Type B pancreatic cell (in vitro differentiated cells): ENCODE results near the gene RAP1GAP2. TPM values are rescaled to one million over a fixed set of nuclear protein-coding genes. Genes with fewer than 3 reads are reported as not detected.
A peak's percentile ranks its signal among the peaks of the same experiment; 100 is the strongest.
"Not testable (repeated sequence)": the region's sequence is repeated elsewhere in the genome, so short reads cannot be mapped to it uniquely, and the experiment has no call there.

Experiments
- DNase-seq: peaks from one replicate; pipeline ENCODE4 v3.0.0; 2021; ENCODE audit warnings: mixed read lengths; ENCODE audit not compliant: unreplicated experiment; ENCODE audit errors: extremely low spot score
- H3K27ac Mint-ChIP-seq: 2 replicates; pipeline ENCODE4 v1.8.0; 2021; ENCODE audit warnings: mild to moderate bottlenecking, mixed read lengths
- H3K27me3 Mint-ChIP-seq: 2 replicates; pipeline ENCODE4 v1.8.0; 2021; ENCODE audit warnings: mixed read lengths
- H3K36me3 Mint-ChIP-seq: 2 replicates; pipeline ENCODE4 v1.8.0; 2021; ENCODE audit warnings: mixed read lengths
- H3K4me1 Mint-ChIP-seq: one replicate; pipeline ENCODE4 v1.8.0; 2021; ENCODE audit warnings: mixed read lengths; ENCODE audit not compliant: unreplicated experiment
- H3K4me3 Mint-ChIP-seq: 2 replicates; pipeline ENCODE4 v1.8.0; 2021; ENCODE audit warnings: mild to moderate bottlenecking, mixed read lengths
- H3K9me3 Mint-ChIP-seq: 2 replicates; pipeline ENCODE4 v1.8.0; 2021; ENCODE audit warnings: mixed read lengths
- total RNA-seq: library from RNA; stranded (reverse); gene quantifications from 2 replicates; pipeline ENCODE4 v1.2.1, GENCODE V29; 2021; ENCODE audit warnings: low replicate concordance
- TF ChIP-seq, protein P1 (sequence below): fragments of 200-600 bp; sonication (generic); conservative IDR thresholded peaks from 2 replicates; pipeline ENCODE4 v1.5.0; 2021; ENCODE audit warnings: antibody characterized with exemption, mild to moderate bottlenecking

The RAP1GAP2 gene
- total RNA-seq, 1 donor from 2014 or later = 49.7 TPM

DNA sequence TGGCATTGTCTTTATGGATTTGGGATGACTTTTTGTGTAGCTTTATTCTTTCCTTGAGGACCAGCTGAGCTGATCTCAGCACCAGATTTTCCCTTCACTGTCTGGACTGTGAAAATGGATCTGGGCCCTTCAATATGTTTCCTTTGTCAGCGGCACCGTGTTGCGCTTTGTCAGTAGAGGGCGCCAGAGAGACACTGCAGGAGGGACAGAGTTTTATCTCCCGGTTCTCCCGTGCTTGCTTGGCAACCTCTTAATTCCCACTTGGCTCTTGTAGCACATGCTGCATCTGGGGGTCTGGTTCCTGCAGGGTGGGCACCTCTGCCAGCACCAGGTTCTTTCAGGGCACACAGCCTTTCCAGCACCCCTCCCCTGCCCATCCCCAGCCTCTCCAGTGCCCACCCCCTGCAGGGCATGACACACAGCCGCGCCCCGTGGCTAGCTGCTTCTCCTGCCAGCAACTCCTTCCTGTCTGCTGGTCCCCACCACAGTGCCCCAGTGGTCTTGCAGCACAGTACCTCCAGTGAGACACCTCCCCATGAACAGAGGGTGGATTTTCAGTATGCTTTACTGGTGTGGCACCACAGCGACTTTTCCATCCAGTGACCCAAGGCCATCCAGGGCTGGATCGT lies 247.6 kb downstream of the RAP1GAP2 start:
- Mint-ChIP-seq H3K36me3 (no peaks in the 10 kb centered on the region), H3K27me3 (peaks cover 6% of the 10 kb centered on the region), H3K27ac (no peak overlapping the region), H3K9me3 (peaks cover 4% of the 10 kb centered on the region), H3K4me1 (no peaks in the 10 kb centered on the region), H3K4me3 (no peak overlapping the region)
- no peak for DNase-seq
- TF ChIP-seq, protein P1, sequence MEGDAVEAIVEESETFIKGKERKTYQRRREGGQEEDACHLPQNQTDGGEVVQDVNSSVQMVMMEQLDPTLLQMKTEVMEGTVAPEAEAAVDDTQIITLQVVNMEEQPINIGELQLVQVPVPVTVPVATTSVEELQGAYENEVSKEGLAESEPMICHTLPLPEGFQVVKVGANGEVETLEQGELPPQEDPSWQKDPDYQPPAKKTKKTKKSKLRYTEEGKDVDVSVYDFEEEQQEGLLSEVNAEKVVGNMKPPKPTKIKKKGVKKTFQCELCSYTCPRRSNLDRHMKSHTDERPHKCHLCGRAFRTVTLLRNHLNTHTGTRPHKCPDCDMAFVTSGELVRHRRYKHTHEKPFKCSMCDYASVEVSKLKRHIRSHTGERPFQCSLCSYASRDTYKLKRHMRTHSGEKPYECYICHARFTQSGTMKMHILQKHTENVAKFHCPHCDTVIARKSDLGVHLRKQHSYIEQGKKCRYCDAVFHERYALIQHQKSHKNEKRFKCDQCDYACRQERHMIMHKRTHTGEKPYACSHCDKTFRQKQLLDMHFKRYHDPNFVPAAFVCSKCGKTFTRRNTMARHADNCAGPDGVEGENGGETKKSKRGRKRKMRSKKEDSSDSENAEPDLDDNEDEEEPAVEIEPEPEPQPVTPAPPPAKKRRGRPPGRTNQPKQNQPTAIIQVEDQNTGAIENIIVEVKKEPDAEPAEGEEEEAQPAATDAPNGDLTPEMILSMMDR = peak; percentile 55

DNA sequence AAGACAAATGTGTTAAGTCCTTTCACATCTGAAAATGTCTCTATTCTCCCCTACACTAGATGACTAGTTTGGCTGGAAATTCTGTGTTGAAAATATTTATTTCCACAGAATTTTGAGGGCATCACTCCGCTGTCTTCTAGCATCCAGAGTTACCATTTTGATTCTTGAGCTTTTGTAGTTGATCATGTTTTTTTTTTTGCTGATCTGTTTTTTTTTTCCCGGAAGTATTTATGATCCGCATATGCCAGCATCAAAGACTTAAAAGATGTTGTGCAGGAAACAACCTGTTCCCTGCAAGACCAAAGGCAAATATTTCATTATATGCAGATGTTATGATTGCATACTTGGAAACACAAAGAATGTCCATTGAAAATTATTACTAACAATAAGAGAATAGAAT lies 250.5 kb downstream of the RAP1GAP2 start:
- Mint-ChIP-seq H3K4me1 (no peaks in the 10 kb centered on the region), H3K27me3 (peaks cover 8% of the 10 kb centered on the region), H3K9me3 (peaks cover 4% of the 10 kb centered on the region), H3K4me3 (no peak overlapping the region), H3K27ac (no peak overlapping the region), H3K36me3 (no peaks in the 10 kb centered on the region)
- no peak for DNase-seq
- TF ChIP-seq, protein P1 = no peak

DNA sequence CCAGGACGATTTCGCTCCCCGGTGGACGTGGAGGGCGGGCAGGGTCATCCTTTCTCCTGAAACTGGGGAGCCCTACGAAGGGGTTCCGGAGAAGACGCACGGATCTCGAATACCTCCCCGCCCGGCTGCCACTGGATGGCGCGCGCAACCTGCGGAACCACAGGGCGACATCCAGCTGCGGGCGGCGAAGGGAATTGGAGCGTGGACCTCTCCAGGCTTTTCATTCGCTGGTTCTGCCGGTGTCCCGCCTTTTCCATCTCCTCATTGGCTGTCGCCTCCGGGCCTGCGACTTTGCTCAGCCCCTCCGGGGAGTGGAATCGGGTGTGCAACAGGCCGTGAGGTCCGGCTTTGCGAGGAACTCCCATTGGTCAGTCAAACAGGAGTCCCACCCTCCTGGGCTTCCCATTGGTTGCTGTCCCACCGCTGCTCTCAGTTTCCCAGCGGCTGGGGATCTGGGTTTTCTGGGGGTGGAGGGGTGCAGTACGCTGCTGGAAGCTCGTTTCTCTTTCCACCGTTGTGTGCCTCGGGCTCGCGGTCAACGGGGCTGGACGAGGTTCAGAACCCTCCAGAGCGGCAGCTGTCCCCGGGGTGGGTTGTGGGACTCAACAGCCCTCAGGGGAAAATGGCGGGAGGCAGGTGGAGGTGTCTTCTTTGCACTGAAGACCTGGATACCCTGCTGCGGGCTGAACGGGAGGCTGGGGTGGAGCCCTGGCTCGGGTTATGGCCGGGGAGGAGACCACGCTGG lies 252.7 kb downstream of the RAP1GAP2 start:
- H3K36me3 Mint-ChIP-seq = no peaks in the 10 kb centered on the region
- DNase-seq = peak; percentile 95
- no peaks in the 10 kb centered on the region for H3K4me1 Mint-ChIP-seq
- TF ChIP-seq, protein P1 = peak; percentile 83
- peaks cover 11% of the 10 kb centered on the region for H3K27me3 Mint-ChIP-seq
- H3K27ac Mint-ChIP-seq = peak overlapping the region; percentile 46
- H3K4me3 Mint-ChIP-seq = peak overlapping the region; percentile 93
- peaks cover 4% of the 10 kb centered on the region for H3K9me3 Mint-ChIP-seq

DNA sequence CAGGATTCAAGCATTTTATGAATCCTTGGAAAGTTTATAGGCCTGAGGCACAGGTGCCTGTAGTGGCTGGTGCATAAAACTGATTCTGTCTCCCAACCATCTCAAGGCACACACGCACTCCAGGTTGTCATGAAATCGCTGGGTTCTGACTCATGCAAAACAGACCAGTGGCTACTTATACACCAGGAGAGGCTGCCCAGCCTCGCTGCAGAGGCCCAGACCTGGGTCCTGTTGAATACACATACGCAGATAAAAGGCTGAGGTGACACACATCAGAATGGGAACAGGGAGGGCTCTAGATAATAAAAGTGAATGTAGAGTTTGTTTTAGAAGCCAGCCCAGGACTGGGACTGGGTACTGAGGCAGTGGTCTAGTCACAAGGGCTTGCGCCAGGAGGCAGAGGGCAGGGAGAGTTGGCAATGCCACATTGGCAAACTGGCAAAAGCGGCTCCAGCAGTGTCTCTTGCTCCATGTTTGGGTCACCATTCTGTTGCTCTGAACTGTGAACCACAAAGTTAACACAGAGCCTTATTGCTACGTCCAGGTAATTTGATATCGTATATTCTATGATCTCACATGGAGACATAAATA lies 253.6 kb downstream of the RAP1GAP2 start:
- Mint-ChIP-seq H3K4me1 (no peaks in the 10 kb centered on the region), H3K27ac (no peak overlapping the region), H3K36me3 (no peaks in the 10 kb centered on the region), H3K27me3 (peaks cover 11% of the 10 kb centered on the region), H3K4me3 (peak overlapping the region; percentile 93), H3K9me3 (no peaks in the 10 kb centered on the region)
- no peak for DNase-seq
- TF ChIP-seq, protein P1 = no peak

DNA sequence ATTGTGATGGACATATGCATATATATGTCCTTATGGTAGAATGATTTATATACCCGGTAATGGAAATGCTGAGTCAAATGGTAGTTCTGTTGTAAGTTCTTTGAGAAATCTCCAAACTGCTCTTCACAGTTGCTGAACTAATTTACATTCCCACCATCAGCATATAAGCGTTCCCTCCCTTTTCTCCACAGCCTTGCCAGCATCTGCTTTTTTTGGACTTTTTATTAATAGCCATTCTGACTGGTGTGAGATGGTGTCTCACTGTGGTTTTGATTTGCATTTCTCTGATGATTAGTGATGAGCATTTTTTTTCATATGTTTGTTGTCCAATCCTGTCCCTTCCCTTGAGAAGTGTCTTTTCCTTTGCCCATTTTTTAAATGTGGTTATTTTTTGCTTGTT lies 258.6 kb downstream of the RAP1GAP2 start:
- not testable (repeated sequence) for H3K9me3 Mint-ChIP-seq, H3K36me3 Mint-ChIP-seq, H3K27me3 Mint-ChIP-seq, DNase-seq, H3K27ac Mint-ChIP-seq, H3K4me1 Mint-ChIP-seq, H3K4me3 Mint-ChIP-seq

DNA sequence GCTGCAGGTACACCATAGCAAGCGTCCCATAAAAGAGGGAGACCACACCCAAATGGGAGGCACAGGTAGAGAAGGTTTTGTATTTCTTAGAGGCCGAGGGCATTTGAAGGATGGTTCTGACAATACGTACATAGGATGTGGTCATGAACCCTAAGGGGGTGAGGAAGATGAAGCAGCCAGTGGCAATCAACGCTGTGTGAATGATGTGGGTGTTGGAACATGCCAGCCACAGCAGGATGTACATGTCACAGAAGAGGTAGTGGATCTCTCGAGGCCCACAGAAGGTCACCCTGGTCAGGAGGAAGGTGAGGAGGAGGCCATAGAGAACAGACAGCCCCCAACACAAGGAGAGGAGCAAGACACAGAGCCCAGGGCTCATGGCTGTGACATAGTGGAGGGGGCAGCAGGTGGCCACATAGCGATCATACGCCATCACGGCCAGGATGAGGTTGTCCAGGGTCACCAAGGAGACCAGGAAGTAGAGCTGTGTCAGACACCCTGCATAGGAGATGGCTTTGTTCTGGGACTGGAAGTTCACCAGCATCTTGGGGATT lies 266.7 kb downstream of the RAP1GAP2 start:
- not testable (repeated sequence) for H3K4me1 Mint-ChIP-seq, H3K27ac Mint-ChIP-seq

DNA sequence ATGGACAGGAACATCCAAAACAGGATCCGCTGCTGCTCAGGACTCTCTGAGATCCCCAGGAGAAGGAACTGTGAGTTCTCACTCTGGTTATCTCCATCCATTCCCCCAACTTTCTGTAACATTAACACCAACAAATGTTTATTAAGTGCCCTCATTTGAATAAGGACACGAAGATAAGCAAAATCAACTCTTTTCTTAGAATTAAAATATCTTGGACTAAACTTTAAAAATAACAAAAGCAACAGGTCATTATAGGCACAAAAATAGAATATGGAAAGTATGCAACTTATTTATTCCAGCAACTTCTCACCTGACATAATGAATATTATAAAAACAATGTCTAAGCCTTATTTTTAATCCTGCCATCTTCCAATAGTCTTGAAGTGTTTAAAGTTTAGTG lies 267.3 kb downstream of the RAP1GAP2 start, which contains the start of gene OR1D5:
Gene OR1D5 (minus strand): TSS at position 101 of the 400 bp plus-strand sequence. CDS start 0 bp downstream, at position 101.
- not testable (repeated sequence) for DNase-seq, H3K4me3 Mint-ChIP-seq, H3K4me1 Mint-ChIP-seq, H3K9me3 Mint-ChIP-seq, H3K27ac Mint-ChIP-seq, H3K27me3 Mint-ChIP-seq, H3K36me3 Mint-ChIP-seq

More for the DNA sequence above, 266.7 kb downstream of the RAP1GAP2 start:
- not testable (repeated sequence) for H3K27me3 Mint-ChIP-seq, H3K9me3 Mint-ChIP-seq, DNase-seq, H3K4me3 Mint-ChIP-seq, H3K36me3 Mint-ChIP-seq

DNA sequence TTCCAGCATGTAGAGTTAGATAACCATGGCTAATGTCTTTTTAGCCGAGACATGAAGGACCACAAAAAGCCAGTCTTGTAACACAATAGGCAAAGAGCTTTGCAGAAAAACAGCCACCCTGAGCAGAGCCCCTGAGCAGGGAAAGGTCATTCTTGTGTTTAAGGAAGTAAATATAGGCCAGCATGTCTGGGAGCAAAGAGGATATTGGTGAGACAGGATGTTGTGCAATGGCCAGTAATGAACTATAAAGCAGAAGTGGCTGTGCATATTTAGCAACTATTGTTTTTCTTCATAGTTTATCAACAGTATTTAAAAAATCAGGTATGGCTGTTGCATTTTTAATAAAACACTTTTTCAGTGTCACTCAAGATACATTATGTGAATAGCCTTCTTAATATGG lies 269.0 kb downstream of the RAP1GAP2 start:
- H3K4me1 Mint-ChIP-seq, H3K4me3 Mint-ChIP-seq, H3K27me3 Mint-ChIP-seq, H3K9me3 Mint-ChIP-seq, H3K36me3 Mint-ChIP-seq, DNase-seq, H3K27ac Mint-ChIP-seq: not testable (repeated sequence)

DNA sequence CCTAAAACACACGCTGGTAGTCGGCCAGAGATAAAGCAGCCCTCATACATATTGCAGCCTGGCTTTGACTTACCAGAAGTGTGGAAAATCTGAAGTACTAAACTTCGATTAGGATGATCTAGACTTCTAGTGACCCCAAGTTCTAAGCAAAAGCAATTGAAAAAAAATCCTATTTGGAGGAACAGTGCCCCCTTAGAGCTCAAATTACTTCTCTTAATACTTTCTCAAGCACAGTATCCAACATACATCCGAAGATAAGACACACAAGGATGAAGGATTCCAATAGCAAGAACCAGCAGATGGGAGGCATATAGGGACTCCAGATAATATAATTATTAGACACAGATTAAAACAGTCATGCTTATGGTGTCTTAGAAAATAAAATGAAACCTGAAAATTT lies 277.6 kb downstream of the RAP1GAP2 start:
- H3K27me3 Mint-ChIP-seq = peaks cover 23% of the 10 kb centered on the region
- not testable (repeated sequence) for H3K27ac Mint-ChIP-seq, H3K9me3 Mint-ChIP-seq, H3K4me3 Mint-ChIP-seq, DNase-seq, H3K36me3 Mint-ChIP-seq, H3K4me1 Mint-ChIP-seq
